NCI-H345 (cell line): ENCODE measurements around the gene EIF3C.
"Not testable (repeated sequence)": the region's sequence is repeated elsewhere in the genome, so short reads cannot be mapped to it uniquely, and the experiment has no call there.

ENCODE experiments used
- DNase-seq: peaks from one replicate; lab custom pipeline; 2025; lab: John Stamatoyannopoulos, UW

EIF3C gene, protein sequence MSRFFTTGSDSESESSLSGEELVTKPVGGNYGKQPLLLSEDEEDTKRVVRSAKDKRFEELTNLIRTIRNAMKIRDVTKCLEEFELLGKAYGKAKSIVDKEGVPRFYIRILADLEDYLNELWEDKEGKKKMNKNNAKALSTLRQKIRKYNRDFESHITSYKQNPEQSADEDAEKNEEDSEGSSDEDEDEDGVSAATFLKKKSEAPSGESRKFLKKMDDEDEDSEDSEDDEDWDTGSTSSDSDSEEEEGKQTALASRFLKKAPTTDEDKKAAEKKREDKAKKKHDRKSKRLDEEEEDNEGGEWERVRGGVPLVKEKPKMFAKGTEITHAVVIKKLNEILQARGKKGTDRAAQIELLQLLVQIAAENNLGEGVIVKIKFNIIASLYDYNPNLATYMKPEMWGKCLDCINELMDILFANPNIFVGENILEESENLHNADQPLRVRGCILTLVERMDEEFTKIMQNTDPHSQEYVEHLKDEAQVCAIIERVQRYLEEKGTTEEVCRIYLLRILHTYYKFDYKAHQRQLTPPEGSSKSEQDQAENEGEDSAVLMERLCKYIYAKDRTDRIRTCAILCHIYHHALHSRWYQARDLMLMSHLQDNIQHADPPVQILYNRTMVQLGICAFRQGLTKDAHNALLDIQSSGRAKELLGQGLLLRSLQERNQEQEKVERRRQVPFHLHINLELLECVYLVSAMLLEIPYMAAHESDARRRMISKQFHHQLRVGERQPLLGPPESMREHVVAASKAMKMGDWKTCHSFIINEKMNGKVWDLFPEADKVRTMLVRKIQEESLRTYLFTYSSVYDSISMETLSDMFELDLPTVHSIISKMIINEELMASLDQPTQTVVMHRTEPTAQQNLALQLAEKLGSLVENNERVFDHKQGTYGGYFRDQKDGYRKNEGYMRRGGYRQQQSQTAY

DNA sequence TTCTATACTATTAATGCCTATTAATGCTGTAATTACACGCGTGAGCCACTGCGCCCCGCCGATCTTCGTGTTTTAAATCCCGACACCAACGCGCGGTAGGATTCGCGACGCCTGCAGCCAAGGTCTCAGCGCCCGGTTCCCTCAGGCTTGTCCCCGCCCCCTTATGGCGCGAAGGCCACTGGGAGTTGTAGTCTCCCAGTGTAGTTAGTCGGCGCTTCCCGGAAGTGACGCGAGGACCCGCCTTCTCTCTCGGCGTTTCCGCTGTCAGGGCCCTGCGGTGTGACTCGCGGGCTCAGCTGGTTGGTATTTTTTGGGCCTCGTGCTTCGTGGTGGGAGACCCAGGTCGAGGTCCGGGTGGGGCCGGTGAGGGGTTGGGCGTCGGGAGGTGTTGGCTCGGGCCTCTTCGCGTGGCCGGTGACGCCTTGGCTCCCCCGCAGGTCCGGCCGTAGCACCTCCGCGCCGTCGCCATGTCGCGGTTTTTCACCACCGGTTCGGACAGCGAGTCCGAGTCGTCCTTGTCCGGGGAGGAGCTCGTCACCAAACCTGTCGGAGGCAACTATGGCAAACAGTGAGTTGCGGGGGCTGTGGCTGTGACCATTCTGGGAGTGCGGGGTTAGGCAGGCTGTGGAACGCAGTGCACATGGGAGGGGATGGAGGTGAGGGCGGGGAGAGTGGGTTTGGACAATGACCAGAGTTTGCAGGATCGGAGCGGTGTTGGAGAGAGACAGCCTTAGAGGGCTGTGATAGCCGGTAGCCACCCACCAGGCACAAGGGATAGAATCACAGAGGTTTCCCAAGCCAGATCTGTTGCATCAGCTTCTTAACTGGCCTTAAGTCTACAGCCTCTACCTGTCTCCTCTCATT lies at the start of gene EIF3C:
EIF3C (plus strand) TSS at position 245 of the 864 bp plus-strand sequence; CDS start at position 468, 223 bp downstream.
- not testable (repeated sequence) for DNase-seq

GRCh38 chr16:28666264-28666663 lies 45.0 kb upstream of the EIF3C start:
- DNase-seq: not testable (repeated sequence)

DNA sequence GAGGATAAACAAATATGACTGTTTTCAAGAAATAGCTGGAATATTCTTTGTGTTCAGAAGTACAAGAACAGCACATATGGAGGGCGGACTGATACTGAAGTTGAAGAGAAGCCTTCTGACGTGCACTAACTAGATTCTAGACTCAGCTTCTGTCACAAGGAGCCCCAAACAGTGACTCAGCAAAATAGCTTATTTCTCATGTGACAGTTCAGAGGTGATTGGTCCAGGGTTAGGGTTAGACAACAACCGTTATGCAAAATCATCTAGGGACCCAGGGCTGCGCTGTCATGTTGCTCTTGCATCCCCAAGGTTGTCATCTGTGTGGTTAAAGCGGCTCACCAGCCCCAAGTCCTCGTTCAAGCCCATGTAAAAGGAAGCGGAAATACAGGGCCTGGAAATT lies 43.8 kb upstream of the EIF3C start:
- not testable (repeated sequence) for DNase-seq

DNA sequence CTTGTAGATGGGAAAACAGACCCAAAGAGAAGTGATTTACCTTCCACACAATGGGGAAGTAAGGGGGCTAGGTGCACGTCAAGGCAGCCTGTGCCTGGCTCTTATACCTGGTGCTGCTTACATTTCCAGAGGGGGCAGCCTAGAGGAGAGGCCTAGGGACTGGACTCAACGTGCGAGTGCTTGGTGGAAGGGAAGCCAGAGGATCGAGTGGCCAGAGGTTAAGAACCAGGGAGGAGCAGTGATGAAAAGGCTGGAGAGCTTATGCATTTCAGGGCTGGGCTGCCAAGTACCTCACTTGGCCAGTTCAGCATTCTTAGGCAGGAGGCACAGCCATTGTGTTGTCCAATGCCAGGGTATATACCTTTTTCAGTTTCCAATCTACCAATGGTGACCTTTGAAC lies 43.1 kb upstream of the EIF3C start:
- DNase-seq: not testable (repeated sequence)

GRCh38 chr16:28688327-28688952 lies 22.8 kb upstream of the EIF3C start:
- DNase-seq: not testable (repeated sequence)

GRCh38 chr16:28689425-28689824 lies 21.8 kb upstream of the EIF3C start:
- not testable (repeated sequence) for DNase-seq

DNA sequence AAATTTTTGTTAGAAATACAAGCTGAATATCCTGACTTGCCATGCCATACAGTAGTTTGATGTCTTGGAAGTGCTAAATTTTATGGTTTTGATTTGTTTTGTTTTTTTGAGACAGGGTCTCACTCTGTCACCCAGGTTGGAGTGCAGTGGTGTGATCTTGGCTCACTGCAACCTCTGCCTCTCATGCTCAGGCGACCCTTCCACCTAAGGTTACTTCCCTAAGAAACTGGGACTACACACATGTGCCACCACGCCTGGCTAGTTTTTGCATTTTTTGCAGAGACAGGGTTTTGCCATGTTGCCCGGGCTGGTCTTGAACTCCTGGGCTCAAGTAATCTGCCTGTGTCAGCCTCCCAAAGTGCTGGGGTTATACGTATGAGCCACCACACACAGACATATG lies 19.5 kb upstream of the EIF3C start:
- not testable (repeated sequence) for DNase-seq

DNA sequence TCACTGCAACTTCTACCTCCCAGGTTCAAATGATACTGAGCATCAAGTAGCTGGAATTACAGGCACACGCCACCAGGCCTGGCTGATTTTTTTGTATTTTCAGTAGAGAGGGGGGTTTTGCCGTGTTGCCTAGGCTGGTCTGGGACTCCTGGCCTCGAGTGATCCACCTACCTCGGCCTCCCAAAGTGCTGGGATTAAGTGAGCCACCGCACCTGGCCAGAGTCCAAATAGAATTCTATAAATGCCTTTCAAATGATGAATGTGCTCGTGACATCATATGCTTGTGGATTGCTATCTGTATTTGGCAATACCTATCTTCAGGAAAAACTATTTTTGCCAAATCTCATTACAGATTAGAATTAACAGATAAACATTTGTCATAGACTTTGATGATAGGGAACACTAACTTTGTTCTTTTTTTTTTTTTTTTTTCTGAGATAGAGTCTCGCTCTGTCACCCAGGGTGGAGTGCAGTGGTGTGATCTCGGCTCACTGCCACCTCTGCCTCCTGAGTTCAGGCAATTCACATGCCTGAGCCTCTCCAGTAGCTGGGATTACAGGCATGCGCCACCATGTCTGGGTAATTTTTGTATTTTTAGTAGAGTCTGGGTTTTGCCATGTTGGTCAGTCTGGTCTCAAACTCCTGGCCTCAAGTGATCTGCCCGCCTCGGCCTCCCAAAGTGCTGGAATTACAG lies 17.9 kb upstream of the EIF3C start:
- not testable (repeated sequence) for DNase-seq

DNA sequence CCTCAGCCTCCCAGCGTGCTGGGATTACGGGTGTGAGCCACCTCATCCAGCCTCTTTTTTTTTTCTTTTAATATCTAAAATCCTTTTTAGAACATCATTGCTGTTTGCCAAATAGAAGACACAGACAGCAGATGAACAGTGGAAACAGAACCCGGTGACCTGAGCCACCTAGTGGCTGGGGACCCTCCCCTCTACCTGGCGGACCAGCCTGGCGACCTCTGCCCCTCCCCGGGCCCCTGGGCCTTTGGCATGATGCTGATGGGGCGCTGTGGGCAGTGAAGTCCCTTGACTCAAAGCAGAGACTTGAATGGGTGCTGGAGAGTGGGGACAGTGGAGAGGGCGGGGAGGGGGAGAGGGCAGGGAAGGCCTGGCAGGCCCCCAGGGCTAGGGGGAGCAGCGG lies 11.5 kb upstream of the EIF3C start:
- DNase-seq: not testable (repeated sequence)

- not testable (repeated sequence) for DNase-seq
These were observed 10.9 kb upstream of the EIF3C start for GRCh38 chr16:28700349-28700748.

- not testable (repeated sequence) for DNase-seq
These were observed 9.9 kb upstream of the EIF3C start for GRCh38 chr16:28701384-28701783.

GRCh38 chr16:28704246-28704645 lies 7.0 kb upstream of the EIF3C start:
- not testable (repeated sequence) for DNase-seq

- not testable (repeated sequence) for DNase-seq
These were observed 11.8 kb downstream of the EIF3C start for GRCh38 chr16:28722852-28723650.

DNA sequence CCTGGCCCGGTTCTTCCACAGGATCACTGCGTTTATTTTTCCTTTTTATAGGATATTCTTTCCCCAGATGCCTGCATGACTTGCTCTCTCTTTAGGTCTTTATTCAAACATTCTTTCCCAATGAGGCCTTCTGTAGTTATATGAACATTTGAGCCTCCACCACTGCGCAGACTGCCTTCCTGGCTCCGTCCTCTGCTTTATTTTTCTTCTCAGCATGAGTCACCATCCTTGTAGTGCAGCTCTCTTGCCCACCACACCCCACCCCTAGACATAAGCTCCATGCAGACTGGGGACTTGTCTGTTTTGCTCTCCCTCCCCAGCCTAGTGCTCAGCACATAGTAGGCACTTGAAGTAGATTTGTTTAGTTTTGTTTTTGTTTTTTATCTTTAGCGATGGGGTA lies 20.0 kb downstream of the EIF3C start:
- DNase-seq: not testable (repeated sequence)

DNA sequence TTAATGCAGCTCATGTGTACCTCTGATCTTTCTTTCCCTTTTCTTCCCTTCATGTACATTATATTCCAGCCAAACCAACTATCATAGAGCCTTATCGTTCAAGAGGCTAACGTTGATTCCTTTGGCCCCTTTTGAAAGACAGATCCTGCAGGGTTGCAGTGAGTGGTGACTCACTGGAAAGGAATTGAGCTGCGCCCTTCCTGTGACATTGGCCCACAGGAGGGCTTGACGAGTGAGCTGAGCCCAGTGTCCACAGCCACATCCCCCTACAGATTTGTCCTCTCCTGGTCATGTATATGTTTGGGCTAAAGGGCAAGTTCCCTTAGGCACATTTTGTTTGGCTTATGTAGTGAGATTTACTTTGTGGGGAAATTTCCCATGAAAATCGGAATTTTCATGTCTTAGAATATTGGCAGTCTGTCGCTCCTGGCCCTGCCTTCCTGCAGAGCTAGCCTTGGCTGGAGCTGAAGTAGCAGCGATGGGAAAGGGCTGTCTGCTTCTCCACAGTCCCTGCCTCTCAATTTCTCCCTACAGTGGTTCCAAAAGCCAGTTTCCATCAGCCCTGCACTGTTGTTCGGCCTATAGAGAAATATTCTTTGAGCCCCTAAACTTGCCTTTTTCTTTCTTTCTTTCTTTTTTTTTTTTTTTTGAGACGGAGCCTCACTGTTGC lies 21.3 kb downstream of the EIF3C start:
- DNase-seq: not testable (repeated sequence)

- not testable (repeated sequence) for DNase-seq
These were observed 28.5 kb downstream of the EIF3C start for GRCh38 chr16:28739787-28740186.

DNA sequence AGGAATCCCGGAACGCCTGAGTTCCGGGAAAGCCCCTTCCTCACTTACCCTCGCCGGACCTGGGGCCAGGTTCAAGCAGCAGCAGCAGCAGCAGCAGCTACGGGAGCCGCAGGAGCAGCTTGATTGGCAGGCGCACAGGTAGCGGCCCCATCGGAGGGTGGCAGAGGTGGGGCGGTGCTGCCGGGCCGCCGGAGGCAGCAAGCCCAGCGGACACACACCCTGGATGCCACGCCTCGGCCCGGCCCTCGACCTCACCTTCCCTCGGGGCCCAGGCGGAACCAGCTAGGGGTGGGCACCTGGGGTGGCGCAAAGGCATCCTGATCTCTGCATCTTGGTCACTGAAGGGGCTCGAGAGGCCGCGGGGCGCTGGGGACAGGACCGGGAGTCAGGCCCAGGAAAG lies 29.4 kb downstream of the EIF3C start:
- DNase-seq: not testable (repeated sequence)

DNA sequence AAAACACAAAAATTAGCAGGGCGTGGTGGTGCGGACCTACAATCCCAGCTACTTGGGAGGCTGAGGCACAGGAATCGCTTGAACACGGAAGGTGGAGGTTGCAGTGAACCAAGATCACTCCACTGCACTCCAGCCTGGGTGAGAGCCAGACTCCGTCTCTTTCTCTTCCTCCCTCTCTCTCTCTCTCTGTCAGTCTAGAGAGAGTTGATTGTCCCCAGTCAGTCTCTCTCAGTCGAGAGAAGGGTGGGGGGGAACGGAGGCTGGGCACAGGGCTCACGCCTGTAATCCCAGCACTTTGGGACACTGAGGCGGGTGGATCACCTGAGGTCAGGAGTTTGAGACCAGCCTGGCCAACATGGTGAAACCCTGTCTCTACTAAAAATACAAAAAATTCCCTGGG lies 30.0 kb downstream of the EIF3C start:
- DNase-seq: not testable (repeated sequence)
